Nasal cavity respiratory epithelium epithelial cell of viscerocranial mucosa (primary cell): Measurements from ENCODE around the gene PIANP. TPM values are rescaled to one million over a fixed set of nuclear protein-coding genes. Genes with fewer than 3 reads are reported as not detected.

Experiments
- total RNA-seq: library from RNA; depleted of rRNA; stranded (reverse); fragments of >200 nt; gene quantifications from 2 replicates; pipeline ENCODE4 v1.2.3, GENCODE V29; 2014

Gene PIANP
- not detected in 2 replicates for total RNA-seq

DNA sequence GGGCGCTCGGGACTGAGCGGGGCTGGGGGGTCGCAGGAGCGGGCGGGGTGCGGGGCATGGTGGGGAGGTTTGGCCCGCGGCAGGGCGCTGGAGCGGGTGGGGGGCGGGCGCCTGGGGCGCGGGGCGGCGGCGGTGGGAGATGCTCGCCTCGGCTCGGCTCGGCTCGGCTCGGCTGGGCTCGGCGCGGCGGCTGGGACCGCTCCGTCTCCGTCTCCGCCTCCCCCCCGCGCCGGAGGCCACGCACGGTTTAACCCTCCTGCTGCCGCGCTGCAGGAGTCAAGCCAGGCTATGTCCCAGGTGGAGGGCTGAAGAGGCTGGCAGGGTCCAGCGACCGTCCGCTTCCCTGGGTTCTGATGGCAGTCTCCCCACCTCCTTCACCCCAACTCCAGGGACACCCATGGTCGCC lies at the start of gene PIANP:
TSS of gene PIANP (minus strand) at position 170 of the 406 bp plus-strand sequence. CDS start 2,754 bp downstream, outside the sequence.

GRCh38 chr12:6723607-6724408 lies 23.2 kb upstream of the PIANP start, which contains the start of gene COPS7A:
COPS7A (plus strand) TSS chr12:6724046; CDS start chr12:6724657, 611 bp downstream.

GRCh38 chr12:6688999-6689882 lies 11.4 kb downstream of the PIANP start, which contains the start of gene ZNF384:
ZNF384 (minus strand) TSS chr12:6689375; CDS start chr12:6679520, 9,855 bp downstream.

DNA sequence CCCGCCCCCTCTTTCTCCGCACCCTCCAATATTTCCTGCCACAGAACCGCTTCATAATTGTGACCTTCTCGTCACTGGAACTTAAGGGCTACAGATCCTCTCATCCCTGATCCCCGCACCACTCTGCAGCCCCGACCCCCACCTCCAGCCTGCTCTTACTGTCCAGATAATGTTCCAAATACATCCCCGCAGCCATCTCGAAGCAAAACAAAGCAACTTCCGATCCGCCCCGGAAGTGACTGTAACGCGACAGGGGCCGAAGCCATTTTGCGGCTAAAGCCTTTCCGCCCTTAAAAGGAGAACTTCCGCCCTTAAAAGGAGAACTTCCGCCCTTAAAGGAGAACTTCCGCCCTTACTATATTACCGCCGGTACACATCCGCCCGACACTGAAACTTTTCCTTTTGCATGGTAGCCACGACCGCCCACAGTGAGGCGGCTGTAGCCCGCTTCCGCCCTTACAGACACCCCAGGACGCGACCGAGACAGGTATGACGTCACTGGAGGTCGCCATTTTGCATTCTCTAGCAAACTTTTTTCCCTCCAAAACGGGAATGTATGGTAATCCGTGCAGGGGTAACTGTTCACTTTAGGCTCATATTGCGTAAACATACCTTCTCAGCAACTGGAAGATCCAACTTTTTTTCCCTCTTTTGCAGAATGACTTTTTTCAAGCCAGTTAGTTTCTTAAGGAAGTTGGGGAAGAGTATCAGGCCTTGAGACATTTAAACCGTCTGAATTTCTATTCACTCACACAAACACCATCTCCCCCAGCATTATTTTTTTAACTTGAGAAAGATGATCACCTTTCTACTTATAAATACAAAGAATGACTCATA lies 37.5 kb downstream of the PIANP start, which contains the start of gene ING4:
TSS of gene ING4 (minus strand) at position 214 of the 837 bp plus-strand sequence. CDS start at position 196, 18 bp downstream.

DNA sequence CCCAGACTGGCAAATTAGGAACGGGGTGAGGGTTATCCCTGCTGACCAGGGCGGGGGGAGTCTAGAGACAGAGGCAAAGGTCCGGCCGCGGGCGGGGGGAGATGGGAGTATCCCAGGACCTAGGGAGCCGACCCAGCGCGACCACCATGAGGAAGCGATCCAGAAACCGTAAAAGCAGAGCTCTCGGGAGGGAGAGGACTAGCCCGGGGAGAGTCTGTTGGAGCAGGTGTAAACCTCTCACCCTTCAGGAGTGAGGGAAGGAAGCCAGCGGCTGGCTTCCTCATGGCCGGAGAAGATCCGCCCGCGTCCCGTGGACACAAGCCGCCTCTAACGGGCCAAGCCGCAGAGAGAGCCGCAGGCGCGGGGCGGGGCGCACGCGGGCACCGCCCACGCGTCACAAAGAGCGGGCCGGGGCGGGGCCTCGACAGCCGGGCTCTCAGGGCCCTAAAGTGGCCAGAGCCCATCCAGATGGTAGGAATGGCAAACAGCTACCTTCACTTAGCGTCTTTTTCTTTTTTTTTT lies 53.5 kb downstream of the PIANP start, which contains the start of gene ACRBP:
TSS of gene ACRBP (minus strand) at position 350 of the 522 bp plus-strand sequence. CDS start at position 284, 66 bp downstream.

Other genes starting within 250 kb of the PIANP start
- 2.4 and 18.9 TPM in 2 replicates for gene TAPBPL, start 248.8 kb downstream of the PIANP start, total RNA-seq
- 1.6 and 2.1 TPM in 2 replicates for gene VAMP1, start 230.1 kb downstream of the PIANP start, total RNA-seq
- gene MRPL51, start 207.6 kb downstream of the PIANP start, total RNA-seq: 85.8 and 94.7 TPM in 2 replicates
- 27.3 and 29.9 TPM in 2 replicates for gene NCAPD2, start 206.7 kb downstream of the PIANP start, total RNA-seq
- 4,821 and 5,284 TPM in 2 replicates for gene GAPDH, start 166.3 kb downstream of the PIANP start, total RNA-seq
- 0.34 and 0.71 TPM in 2 replicates for gene IFFO1, start 144.8 kb downstream of the PIANP start, total RNA-seq
- 37.3 and 45.6 TPM in 2 replicates for gene NOP2, start 132.5 kb downstream of the PIANP start, total RNA-seq
- 132 and 213 TPM in 2 replicates for gene CHD4, start 93.4 kb downstream of the PIANP start, total RNA-seq
- gene LPAR5, start 64.9 kb downstream of the PIANP start, total RNA-seq: 2.7 and 5.1 TPM in 2 replicates
- 0.34 and 0.50 TPM in 2 replicates for gene ACRBP, start 53.4 kb downstream of the PIANP start, total RNA-seq
- gene ING4, start 37.7 kb downstream of the PIANP start, total RNA-seq: 11.6 and 24.5 TPM in 2 replicates
- gene ZNF384, start 11.4 kb downstream of the PIANP start, total RNA-seq: 7.2 and 17.5 TPM in 2 replicates
- 75.9 and 84.0 TPM in 2 replicates for gene COPS7A, start 23.2 kb upstream of the PIANP start, total RNA-seq
- gene MLF2, start 52.3 kb upstream of the PIANP start, total RNA-seq: 150 and 159 TPM in 2 replicates
- gene PTMS, start 65.5 kb upstream of the PIANP start, total RNA-seq: 16.7 and 50.8 TPM in 2 replicates
- 0.07 TPM in 1 of 2 replicates, not detected in the other for gene LAG3, start 71.7 kb upstream of the PIANP start, total RNA-seq
- gene CD4, start 88.7 kb upstream of the PIANP start, total RNA-seq: 0.21 TPM in 1 of 2 replicates, not detected in the other
- under 0.01 TPM in 1 of 2 replicates, not detected in the other for gene GPR162, start 121.0 kb upstream of the PIANP start, total RNA-seq
- 18.8 and 20.6 TPM in 2 replicates for gene P3H3, start 127.6 kb upstream of the PIANP start, total RNA-seq
- gene GNB3, start 140.1 kb upstream of the PIANP start, total RNA-seq: 0.34 and 0.78 TPM in 2 replicates
- gene CDCA3, start 150.5 kb upstream of the PIANP start, total RNA-seq: 0.57 and 0.68 TPM in 2 replicates
- gene USP5, start 151.3 kb upstream of the PIANP start, total RNA-seq: 44.8 and 68.4 TPM in 2 replicates
- gene TPI1, start 166.7 kb upstream of the PIANP start, total RNA-seq: 571 and 622 TPM in 2 replicates
- 5.6 and 15.0 TPM in 2 replicates for gene SPSB2, start 172.5 kb upstream of the PIANP start, total RNA-seq
- gene LRRC23, start 204.0 kb upstream of the PIANP start, total RNA-seq: 8.2 and 9.8 TPM in 2 replicates
- 3.1 and 14.0 TPM in 2 replicates for gene ENO2, start 213.8 kb upstream of the PIANP start, total RNA-seq
- 5.1 and 27.6 TPM in 2 replicates for gene ATN1, start 227.1 kb upstream of the PIANP start, total RNA-seq
- not detected in 2 replicates for gene RNU7-1, start 243.0 kb upstream of the PIANP start, total RNA-seq
- 52.6 and 80.0 TPM in 2 replicates for gene C12orf57, start 243.2 kb upstream of the PIANP start, total RNA-seq